Measurements from ENCODE around the gene LETM1.

DNA sequence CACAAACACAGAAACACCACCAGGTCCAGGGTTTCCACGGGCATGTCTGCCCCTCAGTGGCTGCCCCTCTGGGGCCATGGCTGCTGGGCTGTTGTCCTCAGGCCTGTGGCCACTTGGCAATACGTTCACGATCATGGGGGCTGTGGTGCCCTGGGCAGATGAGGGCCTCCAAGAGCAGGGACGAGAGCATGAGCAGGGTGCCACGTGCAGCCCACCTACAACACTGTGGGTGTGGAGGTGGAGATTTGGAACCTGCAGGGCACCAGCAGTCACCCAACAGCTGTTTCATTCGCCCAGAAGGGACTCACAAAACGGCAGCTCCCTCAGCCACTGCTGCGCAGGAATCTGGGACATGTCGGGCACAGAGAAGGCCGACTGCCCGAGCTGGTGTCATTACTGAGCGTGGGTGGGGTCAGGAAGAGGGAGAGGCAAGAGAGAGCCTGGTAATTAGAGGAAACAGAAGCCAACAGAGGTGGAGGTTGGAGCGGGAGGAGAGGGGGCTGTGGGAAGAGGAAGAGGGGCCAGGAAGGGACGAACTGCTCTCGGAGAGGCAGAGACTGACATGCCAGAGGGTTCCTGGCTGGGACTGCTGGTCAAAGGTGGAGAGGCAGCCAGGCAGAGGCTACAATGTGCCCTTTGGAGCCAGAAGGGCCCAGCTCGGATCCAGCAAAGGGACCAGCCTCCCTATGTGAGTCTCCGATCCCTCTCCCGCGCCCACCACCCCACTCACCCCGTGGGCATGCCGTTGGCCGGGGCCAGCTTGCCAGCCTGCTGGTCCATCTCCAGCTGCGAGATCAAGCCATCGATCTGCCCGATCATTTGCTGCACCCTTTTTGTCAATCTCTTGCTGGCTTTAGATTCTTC, 39.7 kb downstream of the LETM1 start:
- TF ChIP-seq, protein P1, sequence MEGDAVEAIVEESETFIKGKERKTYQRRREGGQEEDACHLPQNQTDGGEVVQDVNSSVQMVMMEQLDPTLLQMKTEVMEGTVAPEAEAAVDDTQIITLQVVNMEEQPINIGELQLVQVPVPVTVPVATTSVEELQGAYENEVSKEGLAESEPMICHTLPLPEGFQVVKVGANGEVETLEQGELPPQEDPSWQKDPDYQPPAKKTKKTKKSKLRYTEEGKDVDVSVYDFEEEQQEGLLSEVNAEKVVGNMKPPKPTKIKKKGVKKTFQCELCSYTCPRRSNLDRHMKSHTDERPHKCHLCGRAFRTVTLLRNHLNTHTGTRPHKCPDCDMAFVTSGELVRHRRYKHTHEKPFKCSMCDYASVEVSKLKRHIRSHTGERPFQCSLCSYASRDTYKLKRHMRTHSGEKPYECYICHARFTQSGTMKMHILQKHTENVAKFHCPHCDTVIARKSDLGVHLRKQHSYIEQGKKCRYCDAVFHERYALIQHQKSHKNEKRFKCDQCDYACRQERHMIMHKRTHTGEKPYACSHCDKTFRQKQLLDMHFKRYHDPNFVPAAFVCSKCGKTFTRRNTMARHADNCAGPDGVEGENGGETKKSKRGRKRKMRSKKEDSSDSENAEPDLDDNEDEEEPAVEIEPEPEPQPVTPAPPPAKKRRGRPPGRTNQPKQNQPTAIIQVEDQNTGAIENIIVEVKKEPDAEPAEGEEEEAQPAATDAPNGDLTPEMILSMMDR (IDR thresholded peaks at IDR 0.05; ENCODE audit: low read depth, low read length, missing input control) = peak; percentile 20
- TF ChIP-seq RAD21 (IDR thresholded peaks at IDR 0.05) (peak; percentile 32 to 39), NR2F2 (IDR thresholded peaks at IDR 0.05) (no peak)
- TF ChIP-seq, protein P2, sequence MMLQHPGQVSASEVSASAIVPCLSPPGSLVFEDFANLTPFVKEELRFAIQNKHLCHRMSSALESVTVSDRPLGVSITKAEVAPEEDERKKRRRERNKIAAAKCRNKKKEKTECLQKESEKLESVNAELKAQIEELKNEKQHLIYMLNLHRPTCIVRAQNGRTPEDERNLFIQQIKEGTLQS (IDR thresholded peaks at IDR 0.05) = no peak

Data from liver (tissue), 3 donors.